HEK293 (cell line): Measurements from ENCODE around the gene LIPH.
A peak's percentile ranks its signal among the peaks of the same experiment; 100 is the strongest.

Experiments used
- HOXA7 ChIP-seq: sonication (generic); formaldehyde crosslinking; IDR thresholded peaks from 2 replicates; pipeline ENCODE4 v1.8.1; 2022; ENCODE audit warnings: missing genetic modification reagents, borderline replicate concordance
- SCRT2 ChIP-seq: fragments of 450-650 bp; formaldehyde crosslinking; IDR thresholded peaks from 2 replicates; pipeline ENCODE4 v1.5.1; 2016; ENCODE audit warnings: missing biosample characterization, missing genetic modification characterization
- ZBTB10 ChIP-seq: fragments of 450-650 bp; formaldehyde crosslinking; IDR thresholded peaks from 2 replicates; pipeline ENCODE4 v1.5.1; 2016; ENCODE audit warnings: missing biosample characterization, missing genetic modification characterization
- ZBTB17 ChIP-seq: fragments of 450-650 bp; formaldehyde crosslinking; IDR thresholded peaks from 2 replicates; pipeline ENCODE4 v1.5.1; 2016; ENCODE audit warnings: missing biosample characterization, missing genetic modification characterization
- ZBTB44 ChIP-seq: fragments of 450-650 bp; IDR thresholded peaks from 2 replicates; pipeline ENCODE4 v1.5.1; 2018; ENCODE audit warnings: missing biosample characterization, mild to moderate bottlenecking, missing genetic modification characterization
- ZEB2 ChIP-seq: fragments of 450-650 bp; formaldehyde crosslinking; IDR thresholded peaks from 2 replicates; pipeline ENCODE4 v1.5.1; 2016; ENCODE audit warnings: missing biosample characterization, missing genetic modification characterization
- ZNF10 ChIP-seq: fragments of 450-650 bp; formaldehyde crosslinking; IDR thresholded peaks from 2 replicates; pipeline ENCODE4 v1.5.1; 2017; ENCODE audit warnings: missing biosample characterization, missing genetic modification characterization
- ZNF18 ChIP-seq: fragments of 450-650 bp; formaldehyde crosslinking; IDR thresholded peaks from 2 replicates; pipeline ENCODE4 v1.5.1; 2016; ENCODE audit warnings: missing biosample characterization, missing genetic modification characterization
- ZNF366 ChIP-seq: fragments of 450-650 bp; formaldehyde crosslinking; conservative IDR thresholded peaks from 2 replicates; pipeline ENCODE4 v1.5.1; 2016; ENCODE audit warnings: missing biosample characterization, missing genetic modification characterization
- ZNF391 ChIP-seq: fragments of 450-650 bp; formaldehyde crosslinking; IDR thresholded peaks from 2 replicates; pipeline ENCODE4 v1.5.1; 2016; ENCODE audit warnings: low read depth, missing biosample characterization, missing genetic modification characterization, borderline replicate concordance
- ZNF426 ChIP-seq: fragments of 450-650 bp; formaldehyde crosslinking; IDR thresholded peaks from 2 replicates; pipeline ENCODE4 v1.5.1; 2017; ENCODE audit warnings: missing biosample characterization, missing genetic modification characterization, mild to moderate bottlenecking, inconsistent platforms, moderate library complexity
- ZNF549 ChIP-seq: fragments of 450-650 bp; IDR thresholded peaks from 2 replicates; pipeline ENCODE4 v1.5.1; 2018; ENCODE audit warnings: missing biosample characterization, missing genetic modification characterization, mild to moderate bottlenecking, inconsistent platforms, moderate library complexity
- ZNF571 ChIP-seq: fragments of 450-650 bp; formaldehyde crosslinking; IDR thresholded peaks from 2 replicates; pipeline ENCODE4 v1.5.0; 2017; ENCODE audit warnings: missing biosample characterization, missing genetic modification characterization
- ZNF600 ChIP-seq: fragments of 450-650 bp; formaldehyde crosslinking; IDR thresholded peaks from 2 replicates; pipeline ENCODE4 v1.5.1; 2016; ENCODE audit warnings: missing biosample characterization, missing genetic modification characterization
- ZNF610 ChIP-seq: fragments of 450-650 bp; formaldehyde crosslinking; IDR thresholded peaks from 2 replicates; pipeline ENCODE4 v1.5.1; 2016; ENCODE audit warnings: missing biosample characterization, missing genetic modification characterization, borderline replicate concordance
- ZNF623 ChIP-seq: fragments of 450-650 bp; formaldehyde crosslinking; IDR thresholded peaks from 2 replicates; pipeline ENCODE4 v1.5.1; 2016; ENCODE audit warnings: missing biosample characterization, missing genetic modification characterization
- ZNF624 ChIP-seq: fragments of 450-650 bp; formaldehyde crosslinking; IDR thresholded peaks from 2 replicates; pipeline ENCODE4 v1.5.1; 2017; ENCODE audit warnings: missing biosample characterization, missing genetic modification characterization
- ZNF626 ChIP-seq: fragments of 450-650 bp; sonication (Bioruptor Pico); formaldehyde crosslinking; IDR thresholded peaks from 2 replicates; pipeline ENCODE4 v1.5.1; 2018; ENCODE audit warnings: missing biosample characterization, missing genetic modification characterization, inconsistent platforms
- ZNF654 ChIP-seq: fragments of 450-650 bp; formaldehyde crosslinking; IDR thresholded peaks from 2 replicates; pipeline ENCODE4 v1.5.1; 2016; ENCODE audit warnings: low read depth, missing biosample characterization, missing genetic modification characterization
- ZNF776 ChIP-seq: fragments of 450-650 bp; formaldehyde crosslinking; IDR thresholded peaks from 2 replicates; pipeline ENCODE4 v1.5.0; 2017; ENCODE audit warnings: missing biosample characterization, missing genetic modification characterization, borderline replicate concordance
- ZNF785 ChIP-seq: fragments of 450-650 bp; formaldehyde crosslinking; IDR thresholded peaks from 2 replicates; pipeline ENCODE4 v1.5.1; 2016; ENCODE audit warnings: missing biosample characterization, missing genetic modification characterization
- ZSCAN30 ChIP-seq: fragments of 450-650 bp; IDR thresholded peaks from 2 replicates; pipeline ENCODE4 v1.5.1; 2018; ENCODE audit warnings: missing biosample characterization, mild to moderate bottlenecking, missing genetic modification characterization, moderate library complexity
- ZSCAN5A ChIP-seq: fragments of 450-650 bp; formaldehyde crosslinking; IDR thresholded peaks from 2 replicates; pipeline ENCODE4 v1.5.1; 2016; ENCODE audit warnings: missing biosample characterization, missing genetic modification characterization
- TF ChIP-seq, protein P1 (sequence below): fragments of 450-650 bp; formaldehyde crosslinking; IDR thresholded peaks from 2 replicates; pipeline ENCODE4 v1.5.1; 2016; ENCODE audit warnings: missing biosample characterization, missing genetic modification characterization, borderline replicate concordance
- TF ChIP-seq, protein P2 (sequence below): fragments of 450-650 bp; formaldehyde crosslinking; IDR thresholded peaks from 2 replicates; pipeline ENCODE4 v1.5.1; 2016; ENCODE audit warnings: missing biosample characterization, missing genetic modification characterization

Gene LIPH

GRCh38 chr3:185585859-185586685 lies 33.7 kb upstream of the LIPH start, which contains the start of gene SENP2 (continued):
- no peak for TF ChIP-seq ZNF18
- no peak for TF ChIP-seq ZBTB44
- TF ChIP-seq ZNF785 (tag by site-specific recombination): no peak
- TF ChIP-seq, protein P1, sequence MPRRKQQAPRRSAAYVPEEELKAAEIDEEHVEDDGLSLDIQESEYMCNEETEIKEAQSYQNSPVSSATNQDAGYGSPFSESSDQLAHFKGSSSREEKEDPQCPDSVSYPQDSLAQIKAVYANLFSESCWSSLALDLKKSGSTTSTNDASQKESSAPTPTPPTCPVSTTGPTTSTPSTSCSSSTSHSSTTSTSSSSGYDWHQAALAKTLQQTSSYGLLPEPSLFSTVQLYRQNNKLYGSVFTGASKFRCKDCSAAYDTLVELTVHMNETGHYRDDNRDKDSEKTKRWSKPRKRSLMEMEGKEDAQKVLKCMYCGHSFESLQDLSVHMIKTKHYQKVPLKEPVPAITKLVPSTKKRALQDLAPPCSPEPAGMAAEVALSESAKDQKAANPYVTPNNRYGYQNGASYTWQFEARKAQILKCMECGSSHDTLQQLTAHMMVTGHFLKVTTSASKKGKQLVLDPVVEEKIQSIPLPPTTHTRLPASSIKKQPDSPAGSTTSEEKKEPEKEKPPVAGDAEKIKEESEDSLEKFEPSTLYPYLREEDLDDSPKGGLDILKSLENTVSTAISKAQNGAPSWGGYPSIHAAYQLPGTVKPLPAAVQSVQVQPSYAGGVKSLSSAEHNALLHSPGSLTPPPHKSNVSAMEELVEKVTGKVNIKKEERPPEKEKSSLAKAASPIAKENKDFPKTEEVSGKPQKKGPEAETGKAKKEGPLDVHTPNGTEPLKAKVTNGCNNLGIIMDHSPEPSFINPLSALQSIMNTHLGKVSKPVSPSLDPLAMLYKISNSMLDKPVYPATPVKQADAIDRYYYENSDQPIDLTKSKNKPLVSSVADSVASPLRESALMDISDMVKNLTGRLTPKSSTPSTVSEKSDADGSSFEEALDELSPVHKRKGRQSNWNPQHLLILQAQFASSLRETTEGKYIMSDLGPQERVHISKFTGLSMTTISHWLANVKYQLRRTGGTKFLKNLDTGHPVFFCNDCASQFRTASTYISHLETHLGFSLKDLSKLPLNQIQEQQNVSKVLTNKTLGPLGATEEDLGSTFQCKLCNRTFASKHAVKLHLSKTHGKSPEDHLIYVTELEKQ (tag by site-specific recombination): 0 out of 2 replicates have a peak, but pooled peaks have one; percentile 9
- TF ChIP-seq ZEB2 (tag by site-specific recombination): peak; percentile 64
- TF ChIP-seq ZBTB10: peak; percentile 86
- TF ChIP-seq HOXA7: no peak
- TF ChIP-seq, protein P2, sequence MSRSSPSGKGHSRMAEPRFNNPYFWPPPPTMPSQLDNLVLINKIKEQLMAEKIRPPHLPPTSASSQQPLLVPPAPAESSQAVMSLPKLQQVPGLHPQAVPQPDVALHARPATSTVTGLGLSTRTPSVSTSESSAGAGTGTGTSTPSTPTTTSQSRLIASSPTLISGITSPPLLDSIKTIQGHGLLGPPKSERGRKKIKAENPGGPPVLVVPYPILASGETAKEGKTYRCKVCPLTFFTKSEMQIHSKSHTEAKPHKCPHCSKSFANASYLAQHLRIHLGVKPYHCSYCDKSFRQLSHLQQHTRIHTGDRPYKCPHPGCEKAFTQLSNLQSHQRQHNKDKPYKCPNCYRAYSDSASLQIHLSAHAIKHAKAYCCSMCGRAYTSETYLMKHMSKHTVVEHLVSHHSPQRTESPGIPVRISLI (tag by site-specific recombination): no peak
- TF ChIP-seq ZSCAN5A: no peak
- no peak for TF ChIP-seq ZNF654 (tag by site-specific recombination)
- TF ChIP-seq ZBTB17: peak; percentile 91
- no peak for TF ChIP-seq ZNF623 (tag by site-specific recombination)
- no peak for TF ChIP-seq ZNF776
- TF ChIP-seq ZNF610 (tag by site-specific recombination): peak; percentile 97
- peak; percentile 71 for TF ChIP-seq ZNF10 (tag by site-specific recombination)
- TF ChIP-seq ZNF426 (tag by site-specific recombination): no peak
- no peak; the same call in 1 of the 2 replicates for TF ChIP-seq ZNF366 (tag by site-specific recombination)
- TF ChIP-seq SCRT2 (tag by site-specific recombination): peak; percentile 87; the same call in 1 of the 2 replicates
- no peak for TF ChIP-seq ZNF600 (tag by site-specific recombination)
- TF ChIP-seq ZNF571 (tag by site-specific recombination): no peak
- TF ChIP-seq ZNF624 (tag by site-specific recombination): no peak
- TF ChIP-seq ZNF626: no peak
- no peak for TF ChIP-seq ZNF549 (tag by site-specific recombination)
- peak; percentile 85; the same call in 1 of the 2 replicates for TF ChIP-seq ZNF391 (tag by site-specific recombination)
- peak; percentile 50; the same call in 1 of the 2 replicates for TF ChIP-seq ZSCAN30 (tag by site-specific recombination)
